Activated naive CD8-positive, alpha-beta T cell treated with anti-CD3 and anti-CD28 coated beads, Interleukin-2, amount 50 U/mL, for 24 hours (primary cell): ENCODE data around the gene C1orf232.
A peak's percentile ranks its signal among the peaks of the same experiment; 100 is the strongest.

Experiments used
- ATAC-seq: fragments of 150-1000 bp; cut with Tn5 transposase; one replicate; pipeline ENCODE4 v1.10.0; 2021
- DNase-seq: peaks from one replicate; pipeline ENCODE4 v3.0.0; 2021
- H3K27ac Mint-ChIP-seq: one replicate; pipeline ENCODE4 v1.8.0; 2021; ENCODE audit warnings: mild to moderate bottlenecking, mixed read lengths
- H3K27me3 Mint-ChIP-seq: one replicate; pipeline ENCODE4 v1.8.0; 2021; ENCODE audit warnings: mixed read lengths
- H3K36me3 Mint-ChIP-seq: one replicate; pipeline ENCODE4 v1.8.0; 2021; ENCODE audit warnings: low read depth, mixed read lengths
- H3K4me1 Mint-ChIP-seq: one replicate; pipeline ENCODE4 v1.8.0; 2021; ENCODE audit warnings: mixed read lengths
- H3K4me3 Mint-ChIP-seq: one replicate; pipeline ENCODE4 v1.8.0; 2021; ENCODE audit warnings: mild to moderate bottlenecking, moderate library complexity, mixed read lengths
- H3K9me3 Mint-ChIP-seq: one replicate; pipeline ENCODE4 v1.8.0; 2021; ENCODE audit warnings: mixed read lengths

C1orf232 gene

GRCh38 chr1:26126321-26127084 is 42.3 kb downstream of the C1orf232 start:
- ATAC-seq, result peak; percentile 88
- peaks cover 58% of the 10 kb centered on the region for H3K4me1 Mint-ChIP-seq
- peak; percentile 15 for DNase-seq

GRCh38 chr1:26125946-26126320 is 42.8 kb downstream of the C1orf232 start:
- H3K4me1 Mint-ChIP-seq, result peaks cover 58% of the 10 kb centered on the region
- peaks cover 14% of the 10 kb centered on the region for H3K36me3 Mint-ChIP-seq
- H3K27ac Mint-ChIP-seq, result peak overlapping the region; percentile 71
- H3K9me3 Mint-ChIP-seq, result no peaks in the 10 kb centered on the region
- ATAC-seq (no peak), DNase-seq (no peak)
- H3K27me3 Mint-ChIP-seq, result peaks cover 3% of the 10 kb centered on the region
- H3K4me3 Mint-ChIP-seq, result peak overlapping the region; percentile 61

More at GRCh38 chr1:26126321-26127084, 42.3 kb downstream of the C1orf232 start:
- H3K9me3 Mint-ChIP-seq, result no peaks in the 10 kb centered on the region
- H3K27me3 Mint-ChIP-seq, result peaks cover 3% of the 10 kb centered on the region
- peak overlapping the region; percentile 61 for H3K4me3 Mint-ChIP-seq
- peak overlapping the region; percentile 71 for H3K27ac Mint-ChIP-seq
- peaks cover 14% of the 10 kb centered on the region for H3K36me3 Mint-ChIP-seq

GRCh38 chr1:26125382-26125781 is 43.4 kb downstream of the C1orf232 start:
- no peak for ATAC-seq
- no peak overlapping the region for H3K27ac Mint-ChIP-seq
- no peak overlapping the region for H3K4me3 Mint-ChIP-seq
- peaks cover 14% of the 10 kb centered on the region for H3K36me3 Mint-ChIP-seq
- DNase-seq, result no peak
- H3K4me1 Mint-ChIP-seq, result peaks cover 58% of the 10 kb centered on the region
- H3K27me3 Mint-ChIP-seq, result peaks cover 3% of the 10 kb centered on the region
- H3K9me3 Mint-ChIP-seq, result no peaks in the 10 kb centered on the region

GRCh38 chr1:26124418-26125331 is 44.1 kb downstream of the C1orf232 start:
- H3K36me3 Mint-ChIP-seq, result peaks cover 17% of the 10 kb centered on the region
- peaks cover 3% of the 10 kb centered on the region for H3K27me3 Mint-ChIP-seq
- no peak overlapping the region for H3K4me3 Mint-ChIP-seq
- no peak overlapping the region for H3K27ac Mint-ChIP-seq
- ATAC-seq, result no peak
- DNase-seq, result no peak
- H3K9me3 Mint-ChIP-seq, result no peaks in the 10 kb centered on the region
- H3K4me1 Mint-ChIP-seq, result peaks cover 64% of the 10 kb centered on the region

DNA sequence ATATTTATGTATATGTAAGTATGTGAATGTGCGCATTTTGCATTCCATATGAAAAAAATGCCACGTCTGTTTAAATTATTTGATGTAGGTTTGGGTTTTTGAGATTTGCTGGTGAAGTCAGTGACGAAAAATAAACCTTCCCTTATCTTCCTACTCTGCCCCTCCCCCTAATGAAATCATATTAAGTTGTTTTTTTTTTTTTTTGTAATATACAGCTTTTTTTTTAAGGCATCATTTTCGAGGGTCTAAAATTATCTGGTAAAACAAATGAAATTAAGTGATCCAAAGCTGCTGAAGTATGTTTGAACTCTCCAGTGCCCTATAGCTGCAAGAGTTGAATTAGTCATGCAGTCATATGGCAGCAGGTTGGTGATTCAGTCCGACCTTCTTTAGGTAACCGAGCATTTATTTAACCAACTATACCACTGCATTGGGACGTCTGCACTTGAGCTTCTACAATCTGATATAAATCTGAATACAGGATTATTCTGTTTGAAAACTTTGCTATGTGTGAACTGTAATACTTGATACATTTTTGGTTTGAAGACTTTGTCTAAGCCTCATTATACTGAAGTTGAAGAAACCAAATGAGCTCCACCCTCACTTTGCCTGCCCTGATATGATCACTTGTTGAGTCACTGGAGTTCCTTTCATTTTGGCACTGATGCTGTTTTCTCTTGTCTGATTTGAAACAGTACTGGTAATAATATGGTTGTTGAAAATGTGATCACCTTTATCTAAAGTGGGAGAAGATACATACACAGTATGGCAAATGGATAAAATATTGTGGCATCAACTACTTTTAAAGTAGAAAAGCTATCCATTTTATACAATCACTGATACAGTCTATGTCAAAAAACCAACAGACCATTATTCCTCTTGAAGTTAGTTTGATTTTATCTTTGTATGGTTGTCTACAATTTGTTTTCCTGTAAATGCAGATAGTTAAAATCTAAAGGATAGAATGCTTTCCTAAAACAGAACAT is 45.5 kb downstream of the C1orf232 start:
- peak overlapping the region; percentile 63 for H3K27ac Mint-ChIP-seq
- peaks cover 67% of the 10 kb centered on the region for H3K4me1 Mint-ChIP-seq
- no peaks in the 10 kb centered on the region for H3K9me3 Mint-ChIP-seq
- ATAC-seq (peak; percentile 83), DNase-seq (no peak)
- no peaks in the 10 kb centered on the region for H3K27me3 Mint-ChIP-seq
- H3K4me3 Mint-ChIP-seq, result no peak overlapping the region
- H3K36me3 Mint-ChIP-seq, result peaks cover 22% of the 10 kb centered on the region

DNA sequence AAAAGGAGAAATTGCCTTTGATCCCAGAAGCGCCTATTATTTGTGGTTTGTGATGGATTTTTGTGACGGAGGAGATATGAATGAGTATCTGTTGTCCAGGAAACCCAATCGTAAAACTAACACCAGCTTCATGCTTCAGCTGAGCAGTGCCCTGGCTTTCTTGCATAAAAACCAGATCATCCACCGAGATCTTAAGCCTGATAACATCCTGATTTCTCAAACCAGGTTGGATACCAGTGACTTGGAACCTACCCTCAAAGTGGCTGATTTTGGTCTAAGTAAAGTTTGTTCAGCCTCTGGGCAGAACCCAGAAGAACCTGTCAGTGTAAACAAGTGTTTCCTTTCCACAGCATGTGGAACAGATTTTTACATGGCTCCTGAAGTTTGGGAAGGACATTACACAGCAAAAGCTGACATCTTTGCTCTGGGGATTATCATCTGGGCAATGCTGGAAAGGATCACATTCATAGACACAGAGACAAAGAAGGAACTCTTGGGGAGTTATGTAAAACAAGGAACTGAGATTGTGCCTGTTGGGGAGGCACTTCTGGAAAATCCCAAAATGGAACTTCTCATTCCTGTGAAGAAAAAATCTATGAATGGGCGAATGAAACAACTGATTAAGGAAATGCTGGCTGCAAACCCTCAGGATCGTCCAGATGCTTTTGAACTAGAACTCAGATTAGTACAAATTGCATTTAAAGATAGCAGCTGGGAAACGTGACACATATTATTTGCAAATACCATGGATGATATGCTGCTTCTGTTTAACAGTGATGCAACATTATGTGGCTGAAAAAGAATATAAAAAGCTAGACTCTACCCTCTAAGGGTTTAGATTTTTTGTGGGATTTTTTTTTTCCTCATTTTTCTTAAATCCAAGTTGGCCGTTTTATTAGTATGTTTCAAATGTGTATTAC is 46.6 kb downstream of the C1orf232 start:
- Mint-ChIP-seq H3K36me3 (peaks cover 22% of the 10 kb centered on the region), H3K9me3 (no peaks in the 10 kb centered on the region), H3K4me1 (peaks cover 56% of the 10 kb centered on the region), H3K4me3 (no peak overlapping the region), H3K27ac (no peak overlapping the region), H3K27me3 (no peaks in the 10 kb centered on the region)
- DNase-seq (no peak), ATAC-seq (no peak)

DNA sequence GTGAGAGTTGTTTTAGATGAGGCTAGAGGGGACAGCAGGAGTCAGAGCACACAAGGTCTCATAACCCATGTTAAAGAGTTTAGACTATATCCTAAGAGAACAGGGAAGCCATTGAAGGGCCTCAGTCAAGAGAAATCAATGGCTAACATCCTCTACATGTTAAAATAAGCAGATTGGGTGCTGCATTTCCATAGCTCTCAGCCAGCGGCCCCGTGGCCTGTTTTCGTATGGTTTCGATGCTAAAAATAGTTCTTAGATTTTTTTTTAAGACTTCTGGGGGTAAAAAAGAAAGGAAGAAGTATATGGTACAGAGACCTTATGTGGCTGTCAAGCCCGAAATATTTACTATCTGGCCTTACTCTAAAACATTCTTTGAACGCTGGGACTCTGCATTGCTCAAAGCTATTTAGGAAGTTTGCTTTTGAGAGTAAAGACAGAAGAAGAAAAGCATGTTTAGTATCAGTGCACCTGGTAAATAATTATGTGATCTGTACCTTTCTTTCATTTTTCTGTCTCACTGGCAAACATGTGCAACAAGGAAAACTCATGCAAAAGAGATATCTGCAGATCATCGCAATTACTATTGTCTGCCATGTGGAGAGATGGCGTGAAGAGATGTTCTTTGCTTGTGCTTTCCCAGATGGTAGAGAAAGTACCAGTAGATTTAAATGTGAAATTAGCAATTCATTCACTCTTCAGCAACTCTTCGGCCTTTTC is 48.7 kb downstream of the C1orf232 start:
- Mint-ChIP-seq H3K27ac (peak overlapping the region; percentile 64), H3K4me1 (peaks cover 38% of the 10 kb centered on the region), H3K9me3 (no peaks in the 10 kb centered on the region), H3K4me3 (peak overlapping the region; percentile 21), H3K27me3 (no peaks in the 10 kb centered on the region), H3K36me3 (peaks cover 22% of the 10 kb centered on the region)
- ATAC-seq (no peak), DNase-seq (no peak)

DNA sequence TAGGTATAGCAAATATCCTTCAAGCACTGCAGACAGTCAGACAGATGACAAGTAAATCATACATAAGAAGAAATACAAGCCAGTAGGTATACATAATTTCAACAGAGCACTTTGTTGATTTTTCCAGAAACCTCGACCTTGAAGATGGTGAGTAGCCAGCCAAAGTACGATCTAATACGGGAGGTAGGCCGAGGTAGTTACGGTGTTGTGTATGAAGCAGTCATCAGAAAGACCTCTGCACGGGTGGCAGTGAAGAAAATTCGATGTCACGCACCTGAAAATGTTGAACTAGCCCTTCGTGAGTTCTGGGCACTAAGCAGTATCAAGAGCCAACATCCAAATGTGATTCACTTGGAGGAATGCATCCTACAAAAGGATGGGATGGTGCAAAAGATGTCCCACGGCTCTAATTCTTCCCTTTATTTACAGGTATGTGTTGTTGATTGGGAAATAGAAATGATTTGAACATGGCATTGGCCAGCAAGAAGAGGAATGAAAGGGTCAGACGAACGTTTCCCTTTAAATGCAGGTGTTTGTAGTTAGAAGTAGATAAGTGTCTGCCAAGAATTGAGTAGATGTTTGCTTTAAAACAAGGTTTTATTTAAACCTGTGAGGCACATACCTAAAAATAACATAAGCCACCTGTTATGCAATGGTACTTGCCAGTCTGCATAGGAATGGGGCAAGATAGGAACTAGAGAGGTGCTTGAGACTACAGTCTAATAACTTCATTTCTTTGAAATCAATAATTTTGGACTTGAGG is 54.4 kb downstream of the C1orf232 start:
- Mint-ChIP-seq H3K9me3 (no peaks in the 10 kb centered on the region), H3K4me3 (no peak overlapping the region), H3K4me1 (peaks cover 26% of the 10 kb centered on the region), H3K27me3 (no peaks in the 10 kb centered on the region), H3K36me3 (peaks cover 10% of the 10 kb centered on the region), H3K27ac (no peak overlapping the region)
- no peak for DNase-seq
- no peak for ATAC-seq
